Stimulated activated CD4-positive, alpha-beta T cell treated with anti-CD3 and anti-CD28 coated beads, Interleukin-1b, Interleukin-23, amount 100 ng/mL, for 1 hour (primary cell): ENCODE results near the gene PNMA6E.

ENCODE experiments used
- DNase-seq, 2 donors: peaks; one replicate each; pipeline ENCODE4 v3.0.0-alpha.2; 2020; ENCODE audit warnings: low read depth in 2 of 2

The PNMA6E gene

DNA sequence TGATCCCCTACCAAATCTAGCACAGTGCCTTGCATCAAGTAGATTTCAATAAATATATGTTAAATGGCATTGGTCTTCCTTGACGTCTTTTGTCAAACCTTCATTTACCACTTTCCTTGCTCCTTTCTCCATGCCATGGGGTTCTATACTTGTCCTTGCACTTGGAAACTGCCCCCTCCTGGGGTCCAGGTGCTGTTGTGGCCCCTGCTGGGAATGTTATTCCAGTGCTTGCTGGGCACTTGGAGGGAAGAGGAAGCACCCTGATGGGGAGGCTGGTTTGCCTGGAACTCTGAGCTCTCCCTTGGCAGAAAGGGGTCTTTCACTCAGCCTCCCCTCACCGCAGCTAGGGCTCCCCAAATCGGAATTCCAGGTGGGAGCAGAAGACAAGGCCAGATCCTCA is 48.3 kb downstream of the PNMA6E start:
- DNase-seq, result no peak

DNA sequence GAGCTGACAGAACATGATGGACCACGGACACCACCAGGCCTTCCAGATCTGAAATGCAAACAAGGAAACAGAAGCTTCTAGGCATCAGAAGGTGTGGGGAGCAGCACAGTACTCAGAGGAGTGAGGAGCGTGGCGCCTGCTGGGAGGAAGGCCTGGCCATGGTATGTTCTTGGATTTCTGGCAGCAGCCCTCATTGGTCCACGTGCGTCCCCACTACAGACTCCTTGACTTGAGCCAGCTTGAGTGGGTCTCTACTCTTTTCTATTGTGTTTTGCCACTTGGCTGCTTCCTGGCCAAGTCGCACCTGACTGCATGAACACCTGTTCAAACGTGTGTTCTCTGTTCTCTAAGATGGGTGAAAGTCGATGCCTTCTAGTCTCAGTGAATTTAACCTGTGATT is 49.2 kb downstream of the PNMA6E start:
- no peak for DNase-seq

GRCh38 chrX:153349952-153350351 is 51.2 kb downstream of the PNMA6E start:
- no peak for DNase-seq

DNA sequence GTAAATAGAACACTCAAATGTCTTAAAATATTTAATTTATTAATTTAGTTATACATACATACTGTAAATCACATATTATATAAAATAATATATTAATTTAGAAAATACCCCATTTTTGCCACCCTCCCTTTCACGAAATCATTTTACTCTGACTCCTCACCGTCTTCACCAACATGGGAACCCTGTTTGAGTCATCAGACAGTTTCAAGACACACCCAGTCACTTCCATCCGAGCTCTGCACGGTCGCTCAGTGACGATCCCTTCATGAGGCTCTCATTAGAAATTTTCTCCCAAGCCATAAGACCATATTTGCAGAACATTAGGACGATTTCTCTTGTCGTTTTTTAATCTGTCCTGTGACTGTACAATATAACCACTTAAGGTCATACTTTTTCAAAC is 52.7 kb downstream of the PNMA6E start:
- no peak for DNase-seq

DNA sequence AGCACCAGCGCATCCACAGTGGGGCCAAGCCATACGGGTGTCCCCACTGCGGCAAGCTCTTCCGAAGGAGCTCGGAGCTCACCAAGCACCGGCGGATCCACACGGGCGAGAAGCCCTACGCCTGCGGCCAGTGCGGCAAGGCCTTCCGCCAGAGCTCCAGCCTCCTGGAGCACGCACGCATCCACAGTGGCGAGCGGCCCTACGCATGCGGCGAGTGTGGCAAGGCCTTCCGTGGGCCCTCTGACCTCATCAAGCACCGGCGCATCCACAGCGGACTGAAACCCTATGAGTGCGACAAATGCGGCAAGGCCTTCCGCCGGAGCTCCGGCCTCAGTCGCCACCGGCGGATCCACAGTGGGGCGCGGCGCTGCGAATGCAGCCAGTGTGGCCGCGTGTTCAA is 53.6 kb downstream of the PNMA6E start:
- no peak for DNase-seq
